Fibroblast of villous mesenchyme (primary cell): ENCODE measurements around the gene SNRNP70. TPM values are rescaled to one million over a fixed set of nuclear protein-coding genes. Genes with fewer than 3 reads are reported as not detected.

ENCODE experiments used
- DNase-seq: peaks from one replicate; pipeline ENCODE4 v3.0.0-alpha.2; 2010; ENCODE audit warnings: low read depth
- H3K4me3 ChIP-seq: 2 replicates; pipeline ENCODE4 v1.5.1; 2011; ENCODE audit warnings: low read depth, mild to moderate bottlenecking, low read length
- CTCF ChIP-seq: IDR thresholded peaks from 2 replicates; pipeline ENCODE4 v1.5.1; 2012; ENCODE audit warnings: low read depth, mild to moderate bottlenecking, low read length; ENCODE audit not compliant: insufficient read depth
- total RNA-seq: library from RNA; depleted of rRNA; stranded (reverse); fragments of >200 nt; gene quantifications from 2 replicates; pipeline ENCODE4 v1.2.3, GENCODE V29; 2012

The SNRNP70 gene
- total RNA-seq, 1 donor, result 117 TPM

- TF ChIP-seq CTCF, result no peak
- no peak overlapping the region for H3K4me3 ChIP-seq
- DNase-seq, result no peak
These were observed 21.1 kb upstream of the SNRNP70 start for GRCh38 chr19:49064029-49064629.

- peak within 1 kb of the TSS; percentile 27 for H3K4me3 ChIP-seq
- TF ChIP-seq CTCF, result no peak
- peak; percentile 30 for DNase-seq
These were observed 20.3 kb upstream of the SNRNP70 start, which contains the start of gene NTF4 for GRCh38 chr19:49064768-49065611. NTF4 (minus strand) TSS chr19:49064818; CDS start chr19:49061997, 2,821 bp downstream.

GRCh38 chr19:49065905-49066512 is 19.2 kb upstream of the SNRNP70 start:
- no peak for DNase-seq
- H3K4me3 ChIP-seq, result no peak overlapping the region
- no peak for TF ChIP-seq CTCF

GRCh38 chr19:49067554-49067953 is 17.7 kb upstream of the SNRNP70 start:
- H3K4me3 ChIP-seq, result no peak overlapping the region
- TF ChIP-seq CTCF, result no peak
- no peak for DNase-seq

- H3K4me3 ChIP-seq, result no peak overlapping the region
- DNase-seq, result no peak
- no peak for TF ChIP-seq CTCF
These were observed 16.2 kb upstream of the SNRNP70 start for GRCh38 chr19:49069026-49069425.

GRCh38 chr19:49070416-49070815 is 14.8 kb upstream of the SNRNP70 start:
- no peak overlapping the region for H3K4me3 ChIP-seq
- TF ChIP-seq CTCF, result no peak
- no peak for DNase-seq
